ENCODE measurements around the gene TMEM179B.

DNA sequence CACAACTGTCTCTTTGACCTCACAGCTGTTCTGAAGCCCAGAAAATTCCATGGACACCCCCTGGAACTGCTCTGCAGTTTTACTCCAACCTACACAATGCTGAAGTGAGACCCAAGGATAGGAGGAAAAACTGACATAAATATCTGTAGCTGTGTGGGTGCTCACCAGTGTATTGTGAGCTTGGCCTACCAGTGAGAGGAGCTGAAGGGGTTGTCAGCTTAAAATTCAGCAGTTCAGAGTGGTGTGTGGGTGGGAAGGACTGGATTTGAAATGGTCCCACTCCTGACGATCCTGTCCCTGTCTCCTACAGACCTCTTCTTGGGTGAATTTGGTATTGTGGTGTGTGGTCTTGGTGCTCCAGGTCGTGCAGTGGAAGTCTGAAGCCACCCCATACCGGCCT, 2.4 kb downstream of the TMEM179B start:
- TF ChIP-seq, protein P1, sequence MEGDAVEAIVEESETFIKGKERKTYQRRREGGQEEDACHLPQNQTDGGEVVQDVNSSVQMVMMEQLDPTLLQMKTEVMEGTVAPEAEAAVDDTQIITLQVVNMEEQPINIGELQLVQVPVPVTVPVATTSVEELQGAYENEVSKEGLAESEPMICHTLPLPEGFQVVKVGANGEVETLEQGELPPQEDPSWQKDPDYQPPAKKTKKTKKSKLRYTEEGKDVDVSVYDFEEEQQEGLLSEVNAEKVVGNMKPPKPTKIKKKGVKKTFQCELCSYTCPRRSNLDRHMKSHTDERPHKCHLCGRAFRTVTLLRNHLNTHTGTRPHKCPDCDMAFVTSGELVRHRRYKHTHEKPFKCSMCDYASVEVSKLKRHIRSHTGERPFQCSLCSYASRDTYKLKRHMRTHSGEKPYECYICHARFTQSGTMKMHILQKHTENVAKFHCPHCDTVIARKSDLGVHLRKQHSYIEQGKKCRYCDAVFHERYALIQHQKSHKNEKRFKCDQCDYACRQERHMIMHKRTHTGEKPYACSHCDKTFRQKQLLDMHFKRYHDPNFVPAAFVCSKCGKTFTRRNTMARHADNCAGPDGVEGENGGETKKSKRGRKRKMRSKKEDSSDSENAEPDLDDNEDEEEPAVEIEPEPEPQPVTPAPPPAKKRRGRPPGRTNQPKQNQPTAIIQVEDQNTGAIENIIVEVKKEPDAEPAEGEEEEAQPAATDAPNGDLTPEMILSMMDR (IDR thresholded peaks at IDR 0.05; ENCODE audit: insufficient read depth, low read depth, low read length) = no peak
- TF ChIP-seq EZH2 (IDR thresholded peaks at IDR 0.05; ENCODE audit: insufficient read depth, low read length) = no peak
